Nephron (organoid): ENCODE results near the gene SIPA1L3.
A peak's percentile ranks its signal among the peaks of the same experiment; 100 is the strongest.
"Not testable (repeated sequence)": the region's sequence is repeated elsewhere in the genome, so short reads cannot be mapped to it uniquely, and the experiment has no call there.

ENCODE experiments used
- H3K27ac Mint-ChIP-seq, 3 experiments: 2 replicates each; pipeline ENCODE4 v1.8.0; 2020; ENCODE audit warnings: mixed read lengths in 3 of 3, mild to moderate bottlenecking in 2 of 3, moderate library complexity in 1 of 3
- H3K27me3 Mint-ChIP-seq: 2 replicates; pipeline ENCODE4 v1.8.0; 2021; ENCODE audit warnings: low read depth, mild to moderate bottlenecking, moderate library complexity, mixed read lengths
- H3K36me3 Mint-ChIP-seq: 2 replicates; pipeline ENCODE4 v1.8.0; 2020; ENCODE audit warnings: low read depth, mixed read lengths
- H3K4me1 Mint-ChIP-seq: 2 replicates; pipeline ENCODE4 v1.8.0; 2020; ENCODE audit warnings: mixed read lengths
- H3K4me3 Mint-ChIP-seq, 3 experiments: 2 replicates each; pipeline ENCODE4 v1.8.0; 2020; ENCODE audit warnings: mild to moderate bottlenecking in 3 of 3, mixed read lengths in 3 of 3, moderate library complexity in 2 of 3
- H3K9me3 Mint-ChIP-seq: 2 replicates; pipeline ENCODE4 v1.8.0; 2020; ENCODE audit warnings: mixed read lengths
- TF ChIP-seq, protein P1 (sequence below), 3 experiments: fragments of 200-600 bp; sonication (generic); IDR thresholded peaks; one replicate each; pipeline ENCODE4 v1.5.0; 2021; ENCODE audit warnings: antibody characterized with exemption in 3 of 3; ENCODE audit not compliant: unreplicated experiment in 3 of 3

Gene SIPA1L3

DNA sequence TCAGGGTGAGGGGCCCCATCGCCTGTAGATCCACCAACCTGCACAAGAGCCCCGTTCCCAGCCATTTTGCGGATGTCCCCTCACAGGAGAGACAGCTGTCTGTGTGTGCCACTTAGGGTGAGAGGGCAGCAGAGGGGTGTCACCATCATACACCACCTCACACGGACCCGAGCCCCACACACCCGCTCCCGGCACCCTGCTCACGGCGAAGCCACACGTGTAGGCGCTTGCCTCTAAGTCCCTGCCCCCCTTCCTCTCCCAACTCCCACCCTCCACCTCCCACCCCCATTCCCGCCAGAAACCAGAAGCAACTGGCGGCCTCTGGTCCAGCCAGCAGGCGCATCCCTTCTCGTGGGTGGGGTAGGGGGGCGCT, 321.0 kb downstream of the SIPA1L3 start:
- H3K36me3 Mint-ChIP-seq, result no peaks in the 10 kb centered on the region
- H3K27me3 Mint-ChIP-seq, result peaks cover 35% of the 10 kb centered on the region
- TF ChIP-seq, protein P1, sequence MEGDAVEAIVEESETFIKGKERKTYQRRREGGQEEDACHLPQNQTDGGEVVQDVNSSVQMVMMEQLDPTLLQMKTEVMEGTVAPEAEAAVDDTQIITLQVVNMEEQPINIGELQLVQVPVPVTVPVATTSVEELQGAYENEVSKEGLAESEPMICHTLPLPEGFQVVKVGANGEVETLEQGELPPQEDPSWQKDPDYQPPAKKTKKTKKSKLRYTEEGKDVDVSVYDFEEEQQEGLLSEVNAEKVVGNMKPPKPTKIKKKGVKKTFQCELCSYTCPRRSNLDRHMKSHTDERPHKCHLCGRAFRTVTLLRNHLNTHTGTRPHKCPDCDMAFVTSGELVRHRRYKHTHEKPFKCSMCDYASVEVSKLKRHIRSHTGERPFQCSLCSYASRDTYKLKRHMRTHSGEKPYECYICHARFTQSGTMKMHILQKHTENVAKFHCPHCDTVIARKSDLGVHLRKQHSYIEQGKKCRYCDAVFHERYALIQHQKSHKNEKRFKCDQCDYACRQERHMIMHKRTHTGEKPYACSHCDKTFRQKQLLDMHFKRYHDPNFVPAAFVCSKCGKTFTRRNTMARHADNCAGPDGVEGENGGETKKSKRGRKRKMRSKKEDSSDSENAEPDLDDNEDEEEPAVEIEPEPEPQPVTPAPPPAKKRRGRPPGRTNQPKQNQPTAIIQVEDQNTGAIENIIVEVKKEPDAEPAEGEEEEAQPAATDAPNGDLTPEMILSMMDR (IDR thresholded peaks at IDR 0.05; ENCODE audit: unreplicated experiment in 3 of 3), result no peak
- peak overlapping the region; percentile 71 to 76 (median 73) for H3K4me3 Mint-ChIP-seq
- H3K27ac Mint-ChIP-seq, result no peak overlapping the region
- H3K9me3 Mint-ChIP-seq, result no peaks in the 10 kb centered on the region
- H3K4me1 Mint-ChIP-seq, result peaks cover 12% of the 10 kb centered on the region

DNA sequence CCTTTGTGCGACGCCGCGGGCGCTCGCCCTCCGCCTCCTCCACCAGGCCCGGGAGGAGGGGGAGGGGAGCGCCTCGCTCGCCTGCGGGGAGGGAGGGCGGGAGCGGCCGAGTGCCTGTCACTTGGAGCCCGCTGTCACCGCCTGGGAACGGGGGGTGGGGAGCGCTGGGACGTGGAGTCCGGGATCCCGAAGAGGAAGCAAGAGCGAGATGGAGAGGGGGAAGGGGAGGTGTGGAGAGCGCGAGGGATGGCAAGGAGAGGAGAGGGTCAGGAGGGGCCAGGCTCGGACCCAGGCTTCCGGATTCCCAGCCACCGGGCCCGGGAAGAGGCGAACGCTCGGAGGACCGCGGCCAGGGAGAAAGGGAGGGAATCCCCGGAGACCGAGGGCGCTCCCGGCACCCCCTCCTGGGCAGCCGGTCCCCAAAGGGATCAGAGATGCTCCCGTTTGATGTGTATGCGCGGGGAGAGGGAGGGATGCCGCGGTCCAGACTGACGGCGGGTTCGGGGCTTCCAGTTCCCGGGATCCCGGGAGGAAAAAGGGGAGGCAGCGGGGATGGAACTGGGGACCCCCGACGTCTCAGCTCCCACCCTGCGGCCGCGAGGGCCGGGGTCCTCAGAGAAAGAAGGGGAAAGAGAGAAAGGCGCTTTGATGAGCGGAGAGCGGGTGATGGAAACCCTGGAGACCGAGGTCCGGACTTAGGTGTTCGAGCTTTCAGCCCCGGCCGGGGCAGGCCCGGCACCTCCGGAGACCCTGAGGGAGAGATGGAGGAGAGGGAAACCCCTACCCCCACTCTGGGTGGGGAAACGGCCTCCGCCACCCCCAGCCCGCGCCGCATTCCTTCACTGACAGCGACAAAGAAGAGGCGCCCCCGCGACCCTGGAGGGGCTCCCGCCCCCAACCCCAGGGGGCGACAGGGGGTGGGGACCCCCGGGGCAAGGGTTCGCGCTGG, 321.8 kb downstream of the SIPA1L3 start:
- Mint-ChIP-seq H3K9me3 (no peaks in the 10 kb centered on the region), H3K27ac (no peak overlapping the region), H3K4me1 (peaks cover 6% of the 10 kb centered on the region), H3K36me3 (no peaks in the 10 kb centered on the region), H3K4me3 (peak overlapping the region; percentile 70 to 84 (median 75)), H3K27me3 (peaks cover 38% of the 10 kb centered on the region)
- TF ChIP-seq, protein P1 (IDR thresholded peaks at IDR 0.05; ENCODE audit: unreplicated experiment in 3 of 3), result no peak

DNA sequence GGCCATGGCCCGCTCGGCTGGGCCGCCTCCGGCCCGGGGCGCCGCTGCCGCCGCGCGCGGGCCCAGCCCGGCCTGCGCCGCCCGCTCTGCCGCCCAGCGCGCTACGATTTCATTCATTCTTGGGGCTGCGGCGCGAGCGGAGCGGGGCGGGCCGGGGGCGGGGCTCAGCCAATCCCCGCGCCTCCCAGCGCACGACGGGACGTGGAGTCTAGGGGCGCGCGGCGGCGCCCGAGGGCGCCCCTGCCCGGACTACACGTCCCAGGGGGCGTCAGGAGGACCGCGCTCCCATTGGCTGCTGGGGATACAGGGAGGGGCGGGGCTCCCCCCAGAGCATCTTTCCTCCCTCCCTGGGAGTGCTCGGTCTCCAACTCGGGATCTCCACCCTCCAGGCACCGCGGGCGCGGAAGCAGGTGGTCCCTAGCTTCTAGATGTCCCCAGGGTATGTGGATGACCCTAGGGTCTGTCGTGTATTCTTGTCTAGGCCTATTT, 322.6 kb downstream of the SIPA1L3 start:
- H3K9me3 Mint-ChIP-seq, result no peaks in the 10 kb centered on the region
- TF ChIP-seq, protein P1 (IDR thresholded peaks at IDR 0.05; ENCODE audit: unreplicated experiment in 3 of 3), result no peak
- no peak overlapping the region for H3K27ac Mint-ChIP-seq
- H3K4me3 Mint-ChIP-seq, result peak overlapping the region; percentile 66 to 73 (median 68)
- H3K27me3 Mint-ChIP-seq, result peaks cover 39% of the 10 kb centered on the region
- no peaks in the 10 kb centered on the region for H3K4me1 Mint-ChIP-seq
- H3K36me3 Mint-ChIP-seq, result no peaks in the 10 kb centered on the region

DNA sequence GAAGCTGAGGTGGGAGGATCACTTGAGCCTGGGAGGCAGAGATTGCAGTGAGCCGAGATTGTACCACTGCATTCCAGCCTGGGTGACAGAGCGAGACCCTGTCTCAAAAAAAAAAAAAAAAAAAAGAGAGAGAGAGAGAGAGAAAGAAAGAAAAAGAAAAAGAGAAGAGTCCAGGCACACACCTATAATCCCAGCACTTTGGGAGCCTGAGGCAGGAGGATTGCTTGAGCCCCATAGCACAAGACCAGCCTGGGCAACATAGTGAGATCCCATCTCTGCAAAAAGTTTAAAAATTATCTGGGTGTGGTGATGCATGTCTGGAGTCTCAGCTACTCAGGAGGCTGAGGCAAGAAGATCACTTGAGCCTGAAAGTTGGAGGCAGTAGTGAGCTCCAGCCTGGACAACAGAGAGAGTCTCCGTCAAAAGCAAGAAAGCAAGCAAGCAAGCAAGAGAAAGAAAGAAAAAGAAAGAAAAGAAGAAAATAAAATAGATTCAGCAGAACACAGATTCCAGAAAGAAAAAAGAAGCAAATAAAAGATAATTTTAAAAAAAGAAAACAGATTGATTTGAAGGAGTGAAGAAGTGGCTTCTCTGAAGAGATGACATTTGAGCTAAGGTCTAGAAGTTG, 323.6 kb downstream of the SIPA1L3 start:
- Mint-ChIP-seq H3K4me3 (peak overlapping the region in 1 of 3 experiments; percentile 6), H3K27me3 (peaks cover 39% of the 10 kb centered on the region)
- H3K27ac Mint-ChIP-seq, H3K36me3 Mint-ChIP-seq, H3K4me1 Mint-ChIP-seq, H3K9me3 Mint-ChIP-seq: not testable (repeated sequence)

DNA sequence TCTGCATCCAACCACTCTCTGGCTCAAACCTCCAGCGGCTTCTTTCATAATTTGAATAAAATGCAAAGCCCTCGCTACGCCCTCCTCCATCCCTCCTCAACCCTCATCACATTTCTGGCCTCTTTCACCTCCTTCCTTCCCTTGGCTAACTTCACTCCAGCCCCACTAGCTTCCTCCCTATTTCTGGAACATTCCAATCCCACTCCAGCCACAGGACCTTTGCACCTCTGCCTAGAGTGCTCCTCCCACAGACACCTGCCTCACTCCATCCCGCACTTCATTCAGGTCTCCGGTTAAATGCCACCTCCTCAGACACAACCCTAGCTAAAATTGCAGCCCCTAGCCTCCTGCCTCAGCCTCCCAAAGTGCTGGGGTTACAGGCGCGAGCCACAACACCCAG, 324.9 kb downstream of the SIPA1L3 start:
- TF ChIP-seq, protein P1 (IDR thresholded peaks at IDR 0.05; ENCODE audit: unreplicated experiment in 3 of 3), result no peak
- H3K27me3 Mint-ChIP-seq, result peaks cover 34% of the 10 kb centered on the region
- no peaks in the 10 kb centered on the region for H3K9me3 Mint-ChIP-seq
- peak overlapping the region in 2 of 3 experiments; percentile 20 to 37 for H3K4me3 Mint-ChIP-seq
- H3K27ac Mint-ChIP-seq, result no peak overlapping the region
- H3K4me1 Mint-ChIP-seq, result no peaks in the 10 kb centered on the region
- H3K36me3 Mint-ChIP-seq, result no peaks in the 10 kb centered on the region

DNA sequence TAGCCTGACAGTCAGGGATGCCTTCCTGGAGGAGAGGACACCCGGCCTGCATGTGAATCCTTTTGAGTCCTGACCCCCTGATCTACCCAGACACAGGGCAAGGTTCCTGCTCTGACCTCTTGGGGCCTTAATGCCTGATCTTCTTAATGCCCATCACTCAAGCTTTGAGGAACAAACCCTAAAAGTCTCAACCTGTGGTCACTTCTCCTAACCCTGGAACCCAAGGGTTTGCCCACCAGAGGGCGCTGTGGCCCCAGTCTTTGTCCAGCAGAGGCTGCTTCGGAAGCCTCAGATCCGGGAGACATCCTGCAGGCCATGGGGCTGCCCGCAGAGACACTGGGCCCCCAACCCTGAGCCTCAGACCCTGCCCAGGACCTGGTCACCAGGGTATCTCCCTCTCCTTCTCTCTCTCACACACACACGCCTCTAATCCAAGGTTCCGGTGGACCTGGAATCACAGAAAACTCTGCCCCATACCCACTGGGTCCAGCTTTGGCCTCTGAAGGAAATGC, 326.8 kb downstream of the SIPA1L3 start:
- Mint-ChIP-seq H3K4me1 (no peaks in the 10 kb centered on the region), H3K27ac (no peak overlapping the region), H3K27me3 (peaks cover 32% of the 10 kb centered on the region), H3K9me3 (no peaks in the 10 kb centered on the region), H3K4me3 (no peak overlapping the region), H3K36me3 (no peaks in the 10 kb centered on the region)
- TF ChIP-seq, protein P1 (IDR thresholded peaks at IDR 0.05; ENCODE audit: unreplicated experiment in 3 of 3), result peak; percentile 68 to 81 (median 73)
